AG04450 (cell line): ENCODE results near the gene UBAC1. TPM values are rescaled to one million over a fixed set of nuclear protein-coding genes. Genes with fewer than 3 reads are reported as not detected.

ENCODE experiments used
- CTCF ChIA-PET: fragments of 300-600, 350-600 bp; formaldehyde crosslinking; extraction: SDS; loops from one replicate; lab custom pipeline; 2022; ENCODE audit warnings: antibody characterized with exemption, inconsistent platforms; lab: Charles Lee
- POLR2A ChIA-PET: fragments of 350-600 bp; formaldehyde crosslinking; extraction: SDS; loops from one replicate; lab custom pipeline; 2021; ENCODE audit warnings: antibody characterized with exemption, inconsistent platforms; lab: Yijun Ruan, JAX
- DNase-seq: peaks from one replicate; pipeline ENCODE4 v3.0.0-alpha.2; 2011; ENCODE audit warnings: low read depth, low spot score
- H3K27ac ChIP-seq: one replicate; pipeline ENCODE4 v1.5.1; 2012; ENCODE audit warnings: low read depth, low read length, control low read depth
- H3K27me3 ChIP-seq: one replicate; pipeline ENCODE4 v1.6.0; 2012; ENCODE audit warnings: low read length; ENCODE audit not compliant: control insufficient read depth, insufficient read depth
- H3K4me3 ChIP-seq: 2 replicates; pipeline ENCODE4 v1.5.1; 2011; ENCODE audit warnings: mild to moderate bottlenecking, low read depth, low read length, control low read depth
- H3K9me3 ChIP-seq: 2 replicates; pipeline ENCODE4 v1.5.1; 2012; ENCODE audit warnings: low read length; ENCODE audit not compliant: control insufficient read depth, insufficient read depth
- polyA plus RNA-seq: library from polyadenylated mRNA; depleted of rRNA; stranded (reverse); fragments of >200 nt; gene quantifications from 2 replicates; pipeline ENCODE4 v1.2.3, GENCODE V29; 2011
- TF ChIP-seq, protein P1 (sequence below): IDR thresholded peaks from 2 replicates; pipeline ENCODE4 v1.5.1; 2011; ENCODE audit warnings: low read depth, low read length, control low read depth, inconsistent platforms

The UBAC1 gene
- polyA plus RNA-seq, 1 experiment, result 35.8 TPM

DNA sequence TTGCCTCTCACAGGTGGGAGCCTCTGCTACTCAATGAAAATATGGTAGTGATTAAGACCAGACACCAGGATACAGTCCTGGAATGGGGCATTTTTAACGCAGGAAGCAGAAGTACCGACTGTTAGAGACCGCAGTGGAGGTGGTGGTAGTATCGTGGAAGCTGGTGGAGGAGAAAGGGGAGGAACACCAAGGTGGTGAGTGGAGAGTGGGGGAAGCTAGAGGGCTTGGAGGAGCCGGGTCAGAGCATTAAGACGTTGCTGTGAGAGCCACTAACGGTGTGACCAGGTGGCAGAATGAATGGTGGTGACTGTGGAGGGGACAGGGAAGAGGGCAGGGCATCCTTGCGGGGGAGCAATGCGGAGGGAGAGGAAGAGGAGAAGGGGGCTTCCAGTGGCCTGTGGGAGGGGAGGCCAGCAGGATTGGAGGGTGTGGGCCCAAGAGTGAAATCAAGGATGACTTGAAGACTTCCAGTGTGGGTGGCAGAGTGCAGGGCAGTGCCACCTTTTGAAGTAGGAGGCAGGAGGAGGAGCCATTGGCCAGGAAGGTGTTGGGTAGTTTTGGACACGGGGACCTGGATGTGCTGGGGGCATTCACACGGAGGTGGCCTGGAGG, 1.6 kb upstream of the UBAC1 start:
- POLR2A ChIA-PET, result no interaction called here

DNA sequence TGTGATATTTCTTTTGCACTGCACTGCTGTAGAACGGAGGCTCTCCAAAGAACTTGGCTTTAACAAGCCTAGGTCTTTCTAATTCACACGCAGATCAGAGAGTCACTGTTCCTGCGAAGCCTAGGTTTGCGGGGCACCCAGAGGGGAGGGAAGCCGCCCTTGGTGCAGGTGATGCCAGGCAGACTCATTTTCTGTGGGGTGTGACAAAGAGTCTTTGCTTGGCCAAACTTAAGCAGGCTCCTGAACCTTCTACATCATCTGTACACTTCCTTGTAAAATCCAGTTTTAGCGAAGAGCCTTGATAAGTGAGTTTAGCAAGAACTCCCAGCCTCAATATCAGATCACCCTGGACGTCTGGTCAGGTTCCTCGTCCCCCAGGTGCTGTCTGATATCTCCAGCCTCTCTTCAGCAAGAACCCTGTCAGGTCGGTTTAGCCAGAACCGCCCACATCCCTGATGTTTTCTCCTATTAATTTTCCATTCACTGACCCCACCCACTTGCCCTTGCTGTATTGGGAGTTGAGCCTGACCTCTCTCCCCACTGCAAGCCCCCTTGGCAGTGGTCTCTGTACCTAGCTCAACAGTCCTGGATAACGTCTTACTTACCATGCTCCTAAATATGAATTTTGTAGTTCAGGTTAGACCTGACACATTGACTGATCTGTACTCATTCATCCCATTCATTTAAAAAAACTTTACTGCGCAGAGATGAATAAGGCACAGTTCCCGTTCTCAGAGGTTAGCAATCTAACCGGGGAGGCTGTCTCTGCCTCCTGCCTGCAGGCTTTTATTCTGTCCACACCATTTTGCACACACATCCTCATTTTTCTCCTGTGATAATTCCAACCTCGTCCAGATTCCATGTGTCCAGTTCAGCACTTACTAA, 880 bp upstream of the UBAC1 start:
- TF ChIP-seq, protein P1, sequence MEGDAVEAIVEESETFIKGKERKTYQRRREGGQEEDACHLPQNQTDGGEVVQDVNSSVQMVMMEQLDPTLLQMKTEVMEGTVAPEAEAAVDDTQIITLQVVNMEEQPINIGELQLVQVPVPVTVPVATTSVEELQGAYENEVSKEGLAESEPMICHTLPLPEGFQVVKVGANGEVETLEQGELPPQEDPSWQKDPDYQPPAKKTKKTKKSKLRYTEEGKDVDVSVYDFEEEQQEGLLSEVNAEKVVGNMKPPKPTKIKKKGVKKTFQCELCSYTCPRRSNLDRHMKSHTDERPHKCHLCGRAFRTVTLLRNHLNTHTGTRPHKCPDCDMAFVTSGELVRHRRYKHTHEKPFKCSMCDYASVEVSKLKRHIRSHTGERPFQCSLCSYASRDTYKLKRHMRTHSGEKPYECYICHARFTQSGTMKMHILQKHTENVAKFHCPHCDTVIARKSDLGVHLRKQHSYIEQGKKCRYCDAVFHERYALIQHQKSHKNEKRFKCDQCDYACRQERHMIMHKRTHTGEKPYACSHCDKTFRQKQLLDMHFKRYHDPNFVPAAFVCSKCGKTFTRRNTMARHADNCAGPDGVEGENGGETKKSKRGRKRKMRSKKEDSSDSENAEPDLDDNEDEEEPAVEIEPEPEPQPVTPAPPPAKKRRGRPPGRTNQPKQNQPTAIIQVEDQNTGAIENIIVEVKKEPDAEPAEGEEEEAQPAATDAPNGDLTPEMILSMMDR, result no peak
- H3K27me3 ChIP-seq, result peaks cover 11% of the 10 kb centered on the region
- H3K27ac ChIP-seq, result no peak overlapping the region
- DNase-seq, result no peak
- ChIA-PET CTCF (interaction anchor here (0.6 kb wide), 1 partner anchor 124 kb away, joined by 3 read pairs; no protein-coding TSS in a partner anchor), POLR2A (no interaction called here)
- no peak overlapping the region for H3K4me3 ChIP-seq
- no peaks in the 10 kb centered on the region; the same call in 1 of the 2 replicates for H3K9me3 ChIP-seq

More for the DNA sequence above, 1.6 kb upstream of the UBAC1 start:
- DNase-seq, result no peak
- Histone ChIP-seq H3K9me3 (no peaks in the 10 kb centered on the region; the same call in 1 of the 2 replicates), H3K4me3 (no peak overlapping the region), H3K27me3 (peaks cover 11% of the 10 kb centered on the region), H3K27ac (no peak overlapping the region)
- TF ChIP-seq, protein P1, result no peak
- CTCF ChIA-PET, result interaction anchor here (2.0 kb wide), 1 partner anchor 159 kb away, joined by 6 read pairs; no protein-coding TSS in a partner anchor

DNA sequence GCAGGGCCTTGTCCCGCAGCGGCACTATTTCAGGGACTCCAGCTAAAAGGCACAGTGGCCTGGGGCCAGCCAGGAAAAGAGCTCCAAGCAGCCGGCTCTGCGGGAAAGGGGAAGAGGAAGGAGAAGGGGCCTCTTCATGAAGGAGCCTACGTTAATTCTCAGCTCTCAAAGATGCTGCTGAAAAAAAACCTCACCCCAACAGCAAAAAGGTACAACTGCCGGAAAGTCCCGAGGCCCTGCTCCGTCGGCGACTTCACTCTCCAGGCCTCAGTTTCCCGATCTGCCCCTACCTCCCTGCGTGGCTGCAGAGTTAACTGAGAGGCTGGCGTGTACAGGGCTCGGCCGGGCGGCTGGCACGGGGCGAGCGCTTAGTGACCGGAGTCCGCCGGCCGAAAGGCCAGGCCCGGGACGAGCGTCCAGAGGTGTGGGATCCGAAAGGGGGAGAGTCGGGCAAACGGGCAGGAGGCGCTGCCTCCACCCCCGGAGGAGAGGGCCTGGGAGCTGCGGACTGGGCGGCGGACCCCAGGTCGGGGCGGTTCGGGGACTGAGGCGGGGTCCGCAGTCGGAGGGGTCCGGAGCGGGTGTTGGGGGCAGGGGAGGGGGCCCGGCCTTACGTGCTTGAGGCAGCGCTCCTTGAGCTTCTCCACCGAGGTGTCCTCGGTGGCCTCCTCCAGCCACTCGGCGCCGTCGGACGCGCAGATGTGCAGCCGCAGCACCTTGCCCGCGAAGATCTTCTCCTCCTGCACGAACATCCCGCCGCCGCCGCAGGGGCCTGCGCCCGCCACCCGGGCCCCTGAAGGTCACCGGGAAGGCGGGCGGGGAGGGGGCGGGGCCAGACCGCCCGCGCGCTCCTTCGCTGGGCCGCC, 529 bp downstream of the UBAC1 start:
- H3K4me3 ChIP-seq, result peak overlapping the region; percentile 80
- H3K27me3 ChIP-seq, result peaks cover 11% of the 10 kb centered on the region
- CTCF ChIA-PET, result interaction anchor here (0.6 to 2.0 kb wide), 3 partner anchors 20 to 162 kb away, joined by 3 to 14 read pairs (median 3); no protein-coding TSS in a partner anchor
- H3K9me3 ChIP-seq, result no peaks in the 10 kb centered on the region; the same call in 1 of the 2 replicates
- POLR2A ChIA-PET, result interaction anchor here (0.5 kb wide), 1 partner anchor 163 kb away, joined by 3 read pairs; no protein-coding TSS in a partner anchor
- peak overlapping the region; percentile 39 for H3K27ac ChIP-seq
- TF ChIP-seq, protein P1, result no peak
- DNase-seq, result no peak

DNA sequence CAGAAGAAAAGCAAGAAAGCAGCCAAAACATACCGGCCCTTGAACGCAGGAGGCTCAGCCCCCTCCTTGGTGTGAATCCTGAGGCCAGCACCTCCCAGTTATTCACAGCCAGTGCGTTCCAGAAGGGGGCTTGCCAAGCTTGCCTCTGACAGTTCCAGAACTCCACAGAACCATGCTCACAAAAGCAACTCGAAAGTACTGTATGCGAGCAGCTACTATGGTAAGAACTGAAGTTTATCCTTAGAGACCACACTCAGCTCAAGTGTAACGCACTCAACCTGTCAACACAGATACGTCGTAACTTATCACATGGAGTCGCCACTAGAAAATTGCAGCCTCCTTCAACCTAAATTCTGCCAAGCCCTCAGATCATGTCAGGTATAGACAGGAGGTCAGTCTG, 1.4 kb downstream of the UBAC1 start:
- Histone ChIP-seq H3K27me3 (peaks cover 11% of the 10 kb centered on the region), H3K4me3 (peak overlapping the region; percentile 80), H3K27ac (peak overlapping the region; percentile 39), H3K9me3 (no peaks in the 10 kb centered on the region; the same call in 1 of the 2 replicates)
- CTCF ChIA-PET, result interaction anchor here (0.6 to 2.0 kb wide), 3 partner anchors 20 to 163 kb away, joined by 3 to 14 read pairs (median 3); no protein-coding TSS in a partner anchor
- POLR2A ChIA-PET, result no interaction called here
- TF ChIP-seq, protein P1, result no peak
- no peak for DNase-seq
